IMR-90 (cell line): ENCODE results near the gene CUL4A. TPM values are rescaled to one million over a fixed set of nuclear protein-coding genes. Genes with fewer than 3 reads are reported as not detected.

Source experiments
- ATAC-seq: fragments of 200-7000 bp; cut with Tn5 transposase; 2 replicates; pipeline ENCODE4 v1.9.1; 2020; ENCODE audit warnings: low read depth, mild to moderate bottlenecking, moderate library complexity
- BruUV-seq: library from RNA; stranded (reverse); fragments of 400-500 nt; replicated peaks from 2 replicates; lab custom pipeline; 2021; lab: Mats Ljungman, UMichigan
- CTCF ChIA-PET: fragments of 300-600 bp; formaldehyde crosslinking; extraction: SDS; loops from one replicate; lab custom pipeline; 2021; ENCODE audit warnings: antibody characterized with exemption; lab: Yijun Ruan, JAX
- POLR2A ChIA-PET: fragments of 300-600 bp; sonication (Branson Sonifier 250); formaldehyde crosslinking; loops from one replicate; lab custom pipeline; 2022; ENCODE audit warnings: antibody characterized with exemption; ENCODE audit not compliant: unreplicated experiment; lab: Charles Lee
- DNase-seq: peaks from one replicate; pipeline ENCODE4 v3.0.0; 2013
- H2AFZ ChIP-seq: replicated peaks from 2 replicates; pipeline ENCODE3; 2013; ENCODE audit warnings: low read length, mild to moderate bottlenecking; ENCODE audit not compliant: poor library complexity
- H2AK5ac ChIP-seq: 2 replicates; pipeline ENCODE4 v1.6.1; 2013; ENCODE audit warnings: low read depth, low read length, inconsistent platforms
- H2AK9ac ChIP-seq: replicated peaks from 2 replicates; pipeline ENCODE3; 2013; ENCODE audit warnings: mild to moderate bottlenecking, low read depth, low read length, moderate library complexity; ENCODE audit not compliant: poor library complexity
- H2BK120ac ChIP-seq: 2 replicates; pipeline ENCODE4 v1.6.1; 2013; ENCODE audit warnings: low read depth, low read length, inconsistent platforms
- H2BK15ac ChIP-seq: 3 replicates; pipeline ENCODE4 v1.6.1; 2013; ENCODE audit warnings: low read depth, low read length, inconsistent platforms
- H2BK20ac ChIP-seq: 2 replicates; pipeline ENCODE4 v1.6.1; 2013; ENCODE audit warnings: low read depth, mild to moderate bottlenecking, inconsistent platforms, low read length, moderate library complexity
- H2BK5ac ChIP-seq: 2 replicates; pipeline ENCODE4 v1.6.1; 2013; ENCODE audit warnings: mild to moderate bottlenecking, low read depth, low read length, inconsistent platforms; ENCODE audit not compliant: poor library complexity, severe bottlenecking
- H3K14ac ChIP-seq: replicated peaks from 2 replicates; pipeline ENCODE4 v1.6.1; 2013; ENCODE audit warnings: low read depth, low read length, inconsistent platforms
- H3K18ac ChIP-seq: 2 replicates; pipeline ENCODE4 v1.6.1; 2013; ENCODE audit warnings: low read depth, low read length, control low read depth
- H3K23ac ChIP-seq: 2 replicates; pipeline ENCODE4 v1.6.1; 2013; ENCODE audit warnings: low read depth, low read length, inconsistent platforms
- H3K27ac ChIP-seq: 2 replicates; pipeline ENCODE4 v1.5.1; 2013; ENCODE audit warnings: mild to moderate bottlenecking, control low read depth, low read length; ENCODE audit not compliant: insufficient read depth
- H3K27me3 ChIP-seq: 2 replicates; pipeline ENCODE4 v1.6.1; 2013; ENCODE audit warnings: low read length; ENCODE audit not compliant: control insufficient read depth, insufficient read depth
- H3K36me3 ChIP-seq: 2 replicates; pipeline ENCODE4 v1.6.1; 2013; ENCODE audit warnings: low read length, mixed read lengths; ENCODE audit not compliant: control insufficient read depth, insufficient read depth
- H3K4ac ChIP-seq: 2 replicates; pipeline ENCODE4 v1.6.1; 2013; ENCODE audit warnings: low read depth, low read length, inconsistent platforms
- H3K4me1 ChIP-seq: 2 replicates; pipeline ENCODE4 v1.6.1; 2013; ENCODE audit warnings: low read length, mixed read lengths; ENCODE audit not compliant: control insufficient read depth, insufficient read depth
- H3K4me2 ChIP-seq: 2 replicates; pipeline ENCODE4 v1.6.1; 2013; ENCODE audit warnings: low read depth, mild to moderate bottlenecking, control low read depth, low read length, moderate library complexity
- H3K4me3 ChIP-seq: 2 replicates; pipeline ENCODE4 v1.5.1; 2013; ENCODE audit warnings: low read depth, mild to moderate bottlenecking, control low read depth, low read length, moderate library complexity; ENCODE audit not compliant: insufficient read depth
- H3K56ac ChIP-seq: 2 replicates; pipeline ENCODE4 v1.6.1; 2013; ENCODE audit warnings: low read length, inconsistent platforms; ENCODE audit not compliant: insufficient read depth; ENCODE audit errors: extremely low read depth
- H3K79me1 ChIP-seq, 2 experiments: 2 replicates each; pipeline ENCODE4 v1.6.1; 2013; ENCODE audit warnings: low read length in 2 of 2, inconsistent platforms in 1 of 2, low read depth in 1 of 2
- H3K9ac ChIP-seq: 2 replicates; pipeline ENCODE4 v1.6.1; 2013; ENCODE audit warnings: low read depth, low read length, control low read depth
- H3K9me1 ChIP-seq: 2 replicates; pipeline ENCODE4 v1.6.1; 2013; ENCODE audit warnings: low read length, inconsistent platforms; ENCODE audit not compliant: insufficient read depth
- H3K9me3 ChIP-seq: 2 replicates; pipeline ENCODE4 v1.6.1; 2013; ENCODE audit warnings: low read length; ENCODE audit not compliant: control insufficient read depth, insufficient read depth
- H4K20me1 ChIP-seq: 2 replicates; pipeline ENCODE4 v1.6.1; 2013; ENCODE audit warnings: low read length, inconsistent platforms; ENCODE audit not compliant: insufficient read depth
- H4K5ac ChIP-seq: 2 replicates; pipeline ENCODE4 v1.6.1; 2013; ENCODE audit warnings: mild to moderate bottlenecking, low read depth, low read length, control low read depth
- H4K8ac ChIP-seq, 2 experiments: 2 replicates each; pipeline ENCODE4 v1.6.1; 2013; ENCODE audit warnings: low read depth in 2 of 2, low read length in 2 of 2, control low read depth in 1 of 2, inconsistent platforms in 1 of 2
- H4K91ac ChIP-seq: 2 replicates; pipeline ENCODE4 v1.6.1; 2013; ENCODE audit warnings: low read depth, low read length, inconsistent platforms; ENCODE audit not compliant: insufficient read depth
- BHLHE40 ChIP-seq: fragments of 150-350 bp; IDR thresholded peaks from 2 replicates; pipeline ENCODE4 v1.6.1; 2016; ENCODE audit warnings: mild to moderate bottlenecking, low read depth, low read length
- CEBPB ChIP-seq: IDR thresholded peaks from 2 replicates; pipeline ENCODE4 v1.6.1; 2012; ENCODE audit warnings: low read depth, low read length, improper control_type of control experiment
- CHD1 ChIP-seq: IDR thresholded peaks from 2 replicates; pipeline ENCODE4 v1.6.1; 2012; ENCODE audit warnings: low read depth, low read length, improper control_type of control experiment
- FOS ChIP-seq: fragments of 150-350 bp; IDR thresholded peaks from 2 replicates; pipeline ENCODE4 v1.6.1; 2016; ENCODE audit warnings: low read depth, low read length
- MAFK ChIP-seq: IDR thresholded peaks from 2 replicates; pipeline ENCODE4 v1.6.1; 2012; ENCODE audit warnings: low read depth, low read length, improper control_type of control experiment
- MAZ ChIP-seq: IDR thresholded peaks from 2 replicates; pipeline ENCODE4 v1.6.1; 2012; ENCODE audit warnings: low read depth, mild to moderate bottlenecking, low read length, improper control_type of control experiment, moderate library complexity, borderline replicate concordance
- MXI1 ChIP-seq: IDR thresholded peaks from 2 replicates; pipeline ENCODE4 v1.6.1; 2012; ENCODE audit warnings: low read depth, mild to moderate bottlenecking, low read length, moderate library complexity, borderline replicate concordance
- NFE2L2 ChIP-seq: fragments of 150-350 bp; IDR thresholded peaks from 2 replicates; pipeline ENCODE4 v1.6.1; 2016; ENCODE audit warnings: low read depth, mild to moderate bottlenecking, low read length
- POLR2A ChIP-seq: IDR thresholded peaks from 2 replicates; pipeline ENCODE4 v1.6.1; 2012; ENCODE audit warnings: mild to moderate bottlenecking, low read depth, low read length
- RAD21 ChIP-seq: IDR thresholded peaks from 2 replicates; pipeline ENCODE4 v1.6.1; 2012; ENCODE audit warnings: low read length, improper control_type of control experiment
- RCOR1 ChIP-seq: IDR thresholded peaks from 2 replicates; pipeline ENCODE4 v1.6.1; 2012; ENCODE audit warnings: mild to moderate bottlenecking, low read length, improper control_type of control experiment; ENCODE audit not compliant: insufficient replicate concordance
- RFX5 ChIP-seq: IDR thresholded peaks from 2 replicates; pipeline ENCODE4 v1.8.0; 2012; ENCODE audit warnings: low read depth, mild to moderate bottlenecking, low read length, moderate library complexity
- SMC3 ChIP-seq: fragments of 150-350 bp; IDR thresholded peaks from 2 replicates; pipeline ENCODE4 v1.6.1; 2016; ENCODE audit warnings: low read depth, mild to moderate bottlenecking, antibody characterized with exemption, low read length, moderate library complexity
- USF2 ChIP-seq: fragments of 150-350 bp; IDR thresholded peaks from 2 replicates; pipeline ENCODE4 v1.6.1; 2017; ENCODE audit warnings: mild to moderate bottlenecking, antibody characterized with exemption, low read length, low read depth
- WGBS, 2 experiments: methylation state at CpG; one replicate each; pipeline versions ENCODE4 v1.1.5 to v1.1.7; 2013; ENCODE audit warnings: missing lambda C conversion rate in 2 of 2; ENCODE audit not compliant: insufficient read length in 1 of 2; ENCODE audit errors: extremely low coverage in 2 of 2; 5-methylcytosine and 5-hydroxymethylcytosine counted together
- dilution Hi-C: fragments of 300-500 bp; cut with HindIII; formaldehyde crosslinking; loops from one replicate; pipeline ENCODE4 v1.14.3; 2018; ENCODE audit warnings: low sequenced_read_pairs; ENCODE audit not compliant: unreplicated experiment
- in situ Hi-C: fragments of 300-500 bp; cut with MboI; formaldehyde crosslinking; loops from 3 replicates; pipeline ENCODE4 v1.14.3; 2019; ENCODE audit warnings: low sequenced_read_pairs, inconsistent platforms, mixed read lengths
- intact Hi-C: fragments of 100-400 bp; cut with micrococcal nuclease; formaldehyde crosslinking; loops from 2 replicates; pipeline ENCODE4 v1.10.0; 2022
- polyA plus RNA-seq, 3 experiments: library from polyadenylated mRNA; depleted of rRNA; stranded (reverse); fragments of >200 nt; gene quantifications; 2 replicates each; pipeline ENCODE4 v1.2.3, GENCODE V29; 2012; ENCODE audit warnings: low replicate concordance in 1 of 3
- total RNA-seq: library from RNA; depleted of rRNA; stranded (reverse); fragments of >200 nt; gene quantifications from 2 replicates; pipeline ENCODE4 v1.2.3, GENCODE V29; 2012
- TF ChIP-seq, protein P1 (sequence below): fragments of 150-350 bp; IDR thresholded peaks from 2 replicates; pipeline ENCODE4 v1.6.1; 2016; ENCODE audit warnings: low read depth, mild to moderate bottlenecking, low read length, moderate library complexity, borderline replicate concordance
- TF ChIP-seq, protein P2 (sequence below): conservative IDR thresholded peaks from 2 replicates; pipeline ENCODE4 v1.5.1; 2012; ENCODE audit warnings: mild to moderate bottlenecking, low read depth, low read length, improper control_type of control experiment

The CUL4A gene
- total and polyA plus RNA-seq, 2 of the 4 experiments (the other 2 are of a cell fraction): 86.0 to 146 TPM

DNA sequence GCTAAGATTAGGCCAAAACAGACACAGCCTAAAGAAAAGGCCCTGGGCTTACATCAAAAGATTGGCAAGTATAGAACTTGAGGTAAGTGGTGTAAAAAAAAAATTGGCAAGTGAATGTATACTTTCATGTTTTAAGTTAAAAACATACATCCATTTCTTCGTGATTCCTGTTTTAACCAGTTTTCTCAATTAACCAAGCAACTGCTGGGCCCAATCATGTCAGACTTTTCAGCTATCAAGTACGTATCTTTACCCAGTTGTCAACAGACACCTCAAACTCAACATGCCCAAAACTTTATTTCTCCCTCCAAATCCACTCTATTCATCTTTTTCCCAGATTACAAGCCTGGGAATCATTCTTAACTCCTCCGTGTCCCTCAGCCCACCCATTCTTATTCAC lies 2.0 kb upstream of the CUL4A start:
- peak overlapping the region; percentile 83 for H2BK5ac ChIP-seq
- H2AK9ac ChIP-seq: no peak overlapping the region
- ChIA-PET POLR2A (interaction anchor here (0.9 kb wide), 1 partner anchor 29 kb away, joined by 3 read pairs; no protein-coding TSS in a partner anchor), CTCF (interaction anchor here (0.7 kb wide), 1 partner anchor 123 kb away, joined by 3 read pairs; no protein-coding TSS in a partner anchor)
- H3K36me3 ChIP-seq: peaks cover 12% of the 10 kb centered on the region
- peak overlapping the region; percentile 87; the same call in 1 of the 2 replicates for H3K18ac ChIP-seq
- no peak overlapping the region for H2BK20ac ChIP-seq
- H3K27me3 ChIP-seq: no peaks in the 10 kb centered on the region
- in situ Hi-C loops (no loop called here), intact Hi-C loops (no loop called here), dilution Hi-C loops (no loop called here)
- H4K91ac ChIP-seq: peak overlapping the region; percentile 84; the same call in 1 of the 2 replicates
- H3K4me3 ChIP-seq: peak overlapping the region; percentile 96
- H3K23ac ChIP-seq: peak overlapping the region; percentile 88
- peak overlapping the region; percentile 51 for H3K56ac ChIP-seq
- H2BK120ac ChIP-seq: peak overlapping the region; percentile 72
- H4K8ac ChIP-seq: peak overlapping the region; percentile 27 to 68; a peak in 3 of 4 replicates
- peak overlapping the region; percentile 100 for H3K4me2 ChIP-seq
- no peak for TF ChIP-seq FOS
- TF ChIP-seq RCOR1: no peak
- no peak for TF ChIP-seq CHD1
- TF ChIP-seq POLR2A: no peak
- TF ChIP-seq MAFK: no peak
- no peak for TF ChIP-seq RFX5
- TF ChIP-seq BHLHE40: no peak
- TF ChIP-seq USF2: no peak
- no peak for TF ChIP-seq CEBPB
- TF ChIP-seq, protein P1, sequence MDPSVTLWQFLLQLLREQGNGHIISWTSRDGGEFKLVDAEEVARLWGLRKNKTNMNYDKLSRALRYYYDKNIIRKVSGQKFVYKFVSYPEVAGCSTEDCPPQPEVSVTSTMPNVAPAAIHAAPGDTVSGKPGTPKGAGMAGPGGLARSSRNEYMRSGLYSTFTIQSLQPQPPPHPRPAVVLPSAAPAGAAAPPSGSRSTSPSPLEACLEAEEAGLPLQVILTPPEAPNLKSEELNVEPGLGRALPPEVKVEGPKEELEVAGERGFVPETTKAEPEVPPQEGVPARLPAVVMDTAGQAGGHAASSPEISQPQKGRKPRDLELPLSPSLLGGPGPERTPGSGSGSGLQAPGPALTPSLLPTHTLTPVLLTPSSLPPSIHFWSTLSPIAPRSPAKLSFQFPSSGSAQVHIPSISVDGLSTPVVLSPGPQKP: no peak
- TF ChIP-seq MXI1: no peak
- no peak for TF ChIP-seq MAZ
- TF ChIP-seq, protein P2, sequence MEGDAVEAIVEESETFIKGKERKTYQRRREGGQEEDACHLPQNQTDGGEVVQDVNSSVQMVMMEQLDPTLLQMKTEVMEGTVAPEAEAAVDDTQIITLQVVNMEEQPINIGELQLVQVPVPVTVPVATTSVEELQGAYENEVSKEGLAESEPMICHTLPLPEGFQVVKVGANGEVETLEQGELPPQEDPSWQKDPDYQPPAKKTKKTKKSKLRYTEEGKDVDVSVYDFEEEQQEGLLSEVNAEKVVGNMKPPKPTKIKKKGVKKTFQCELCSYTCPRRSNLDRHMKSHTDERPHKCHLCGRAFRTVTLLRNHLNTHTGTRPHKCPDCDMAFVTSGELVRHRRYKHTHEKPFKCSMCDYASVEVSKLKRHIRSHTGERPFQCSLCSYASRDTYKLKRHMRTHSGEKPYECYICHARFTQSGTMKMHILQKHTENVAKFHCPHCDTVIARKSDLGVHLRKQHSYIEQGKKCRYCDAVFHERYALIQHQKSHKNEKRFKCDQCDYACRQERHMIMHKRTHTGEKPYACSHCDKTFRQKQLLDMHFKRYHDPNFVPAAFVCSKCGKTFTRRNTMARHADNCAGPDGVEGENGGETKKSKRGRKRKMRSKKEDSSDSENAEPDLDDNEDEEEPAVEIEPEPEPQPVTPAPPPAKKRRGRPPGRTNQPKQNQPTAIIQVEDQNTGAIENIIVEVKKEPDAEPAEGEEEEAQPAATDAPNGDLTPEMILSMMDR: no peak
- TF ChIP-seq SMC3: no peak
- no peak for TF ChIP-seq NFE2L2
- no peak for TF ChIP-seq RAD21
- H2AFZ ChIP-seq: no peak overlapping the region
- peaks cover 24% of the 10 kb centered on the region for H3K4me1 ChIP-seq
- H3K14ac ChIP-seq: peak overlapping the region; percentile 53
- H2AK5ac ChIP-seq: 0 out of 2 replicates have a peak overlapping the region, but pooled peaks have one; percentile 45
- peaks cover 42% of the 10 kb centered on the region for H4K20me1 ChIP-seq
- H3K9ac ChIP-seq: peak overlapping the region; percentile 92
- DNase-seq (no peak), ATAC-seq (no peak)
- peak overlapping the region; percentile 47; the same call in 1 of the 2 replicates for H4K5ac ChIP-seq
- no peak overlapping the region for H3K27ac ChIP-seq
- H3K9me1 ChIP-seq: peaks cover 25% of the 10 kb centered on the region
- peaks cover 23 to 60% of the 10 kb centered on the region in 2 experiments for H3K79me1 ChIP-seq
- H2BK15ac ChIP-seq: no peak overlapping the region; the same call in 2 of the 3 replicates
- H3K4ac ChIP-seq: peak overlapping the region; percentile 79; the same call in 1 of the 2 replicates
- WGBS, 2 experiments: 49% methylated on average over 2 of the region's 3 CpGs; no CpG with 5 or more reads in 1 of the 2 experiments
- H3K9me3 ChIP-seq: no peaks in the 10 kb centered on the region
- no TSS peak for BruUV-seq
